ENCODE measurements around the gene TCP11.
"Not testable (repeated sequence)": the region's sequence is repeated elsewhere in the genome, so short reads cannot be mapped to it uniquely, and the experiment has no call there.

TCP11 gene

GRCh38 chr6:35107761-35108160 is 33.4 kb downstream of the TCP11 start:
- H3K27me3 Mint-ChIP-seq, H3K9me3 Mint-ChIP-seq, H3K4me3 Mint-ChIP-seq, CTCF ChIA-PET, DNase-seq, H3K4me1 Mint-ChIP-seq, H3K27ac Mint-ChIP-seq, H3K36me3 Mint-ChIP-seq: not testable (repeated sequence)

- H3K36me3 Mint-ChIP-seq, H3K4me3 Mint-ChIP-seq, H3K27me3 Mint-ChIP-seq, DNase-seq, H3K9me3 Mint-ChIP-seq, H3K4me1 Mint-ChIP-seq, H3K27ac Mint-ChIP-seq, CTCF ChIA-PET: not testable (repeated sequence)
These were observed 33.9 kb downstream of the TCP11 start for GRCh38 chr6:35107208-35107607.

- H3K36me3 Mint-ChIP-seq, CTCF ChIA-PET, H3K4me1 Mint-ChIP-seq, H3K27ac Mint-ChIP-seq, DNase-seq, H3K4me3 Mint-ChIP-seq, H3K9me3 Mint-ChIP-seq: not testable (repeated sequence)
- peaks cover 13% of the 10 kb centered on the region for H3K27me3 Mint-ChIP-seq
These were observed 35.1 kb downstream of the TCP11 start for GRCh38 chr6:35106061-35106460.

GRCh38 chr6:35105078-35105477 is 36.1 kb downstream of the TCP11 start:
- Mint-ChIP-seq H3K9me3 (no peaks in the 10 kb centered on the region), H3K27me3 (peaks cover 10% of the 10 kb centered on the region), H3K36me3 (no peaks in the 10 kb centered on the region), H3K4me1 (no peaks in the 10 kb centered on the region), H3K27ac (no peak overlapping the region), H3K4me3 (no peak overlapping the region)
- CTCF ChIA-PET: no interaction called here
- no peak for DNase-seq

- H3K4me3 Mint-ChIP-seq: no peak overlapping the region
- no peak overlapping the region for H3K27ac Mint-ChIP-seq
- no peaks in the 10 kb centered on the region for H3K36me3 Mint-ChIP-seq
- DNase-seq: no peak
- CTCF ChIA-PET: no interaction called here
- no peaks in the 10 kb centered on the region for H3K9me3 Mint-ChIP-seq
- peaks cover 16% of the 10 kb centered on the region for H3K27me3 Mint-ChIP-seq
- H3K4me1 Mint-ChIP-seq: no peaks in the 10 kb centered on the region
These were observed 42.0 kb downstream of the TCP11 start for GRCh38 chr6:35099116-35099515.

- Mint-ChIP-seq H3K4me3 (no peak overlapping the region), H3K4me1 (no peaks in the 10 kb centered on the region), H3K36me3 (no peaks in the 10 kb centered on the region), H3K27me3 (peaks cover 10% of the 10 kb centered on the region), H3K9me3 (no peaks in the 10 kb centered on the region), H3K27ac (no peak overlapping the region)
- CTCF ChIA-PET: no interaction called here
- no peak for DNase-seq
These were observed 44.8 kb downstream of the TCP11 start for GRCh38 chr6:35096129-35096862.

GRCh38 chr6:35094183-35094582 is 47.0 kb downstream of the TCP11 start:
- H3K27ac Mint-ChIP-seq: no peak overlapping the region
- H3K27me3 Mint-ChIP-seq: peaks cover 10% of the 10 kb centered on the region
- no peaks in the 10 kb centered on the region for H3K36me3 Mint-ChIP-seq
- no peak for DNase-seq
- no peak overlapping the region for H3K4me3 Mint-ChIP-seq
- CTCF ChIA-PET: no interaction called here
- no peaks in the 10 kb centered on the region for H3K9me3 Mint-ChIP-seq
- H3K4me1 Mint-ChIP-seq: no peaks in the 10 kb centered on the region

GRCh38 chr6:35093783-35094182 is 47.4 kb downstream of the TCP11 start:
- H3K9me3 Mint-ChIP-seq: no peaks in the 10 kb centered on the region
- H3K4me3 Mint-ChIP-seq: no peak overlapping the region
- DNase-seq: no peak
- H3K4me1 Mint-ChIP-seq: no peaks in the 10 kb centered on the region
- peaks cover 10% of the 10 kb centered on the region for H3K27me3 Mint-ChIP-seq
- H3K36me3 Mint-ChIP-seq: no peaks in the 10 kb centered on the region
- no peak overlapping the region for H3K27ac Mint-ChIP-seq
- CTCF ChIA-PET: no interaction called here

- no peaks in the 10 kb centered on the region for H3K4me1 Mint-ChIP-seq
- no peaks in the 10 kb centered on the region for H3K36me3 Mint-ChIP-seq
- CTCF ChIA-PET: no interaction called here
- DNase-seq: no peak
- H3K4me3 Mint-ChIP-seq: no peak overlapping the region
- no peaks in the 10 kb centered on the region for H3K9me3 Mint-ChIP-seq
- H3K27ac Mint-ChIP-seq: no peak overlapping the region
- H3K27me3 Mint-ChIP-seq: peaks cover 10% of the 10 kb centered on the region
These were observed 48.1 kb downstream of the TCP11 start for GRCh38 chr6:35093118-35093445.

GRCh38 chr6:35092362-35093117 is 48.6 kb downstream of the TCP11 start:
- no peaks in the 10 kb centered on the region for H3K36me3 Mint-ChIP-seq
- DNase-seq: no peak
- no peak overlapping the region for H3K27ac Mint-ChIP-seq
- no peaks in the 10 kb centered on the region for H3K9me3 Mint-ChIP-seq
- CTCF ChIA-PET: no interaction called here
- H3K27me3 Mint-ChIP-seq: peaks cover 10% of the 10 kb centered on the region
- no peak overlapping the region for H3K4me3 Mint-ChIP-seq
- no peaks in the 10 kb centered on the region for H3K4me1 Mint-ChIP-seq

- Mint-ChIP-seq H3K4me1 (no peaks in the 10 kb centered on the region), H3K4me3 (no peak overlapping the region), H3K27me3 (peaks cover 10% of the 10 kb centered on the region), H3K27ac (no peak overlapping the region), H3K9me3 (no peaks in the 10 kb centered on the region), H3K36me3 (no peaks in the 10 kb centered on the region)
- CTCF ChIA-PET: interaction anchor here (0.6 kb wide), 1 partner anchor 748 kb away, joined by 3 read pairs; no protein-coding TSS in a partner anchor
- no peak for DNase-seq
These were observed 49.6 kb downstream of the TCP11 start for GRCh38 chr6:35091346-35092083.

GRCh38 chr6:35090734-35091133 is 50.4 kb downstream of the TCP11 start:
- no peak overlapping the region for H3K27ac Mint-ChIP-seq
- DNase-seq: no peak
- H3K4me1 Mint-ChIP-seq: no peaks in the 10 kb centered on the region
- H3K9me3 Mint-ChIP-seq: no peaks in the 10 kb centered on the region
- CTCF ChIA-PET: interaction anchor here (0.6 kb wide), 1 partner anchor 747 kb away, joined by 3 read pairs; no protein-coding TSS in a partner anchor
- no peak overlapping the region for H3K4me3 Mint-ChIP-seq
- H3K36me3 Mint-ChIP-seq: no peaks in the 10 kb centered on the region
- peaks cover 10% of the 10 kb centered on the region for H3K27me3 Mint-ChIP-seq

- CTCF ChIA-PET: no interaction called here
- Mint-ChIP-seq H3K9me3 (no peaks in the 10 kb centered on the region), H3K27ac (no peak overlapping the region), H3K36me3 (no peaks in the 10 kb centered on the region), H3K27me3 (peaks cover 4% of the 10 kb centered on the region), H3K4me3 (no peak overlapping the region), H3K4me1 (no peaks in the 10 kb centered on the region)
- DNase-seq: no peak
These were observed 51.1 kb downstream of the TCP11 start for GRCh38 chr6:35089935-35090505.

GRCh38 chr6:35089216-35089934 is 51.8 kb downstream of the TCP11 start:
- CTCF ChIA-PET: no interaction called here
- no peak overlapping the region for H3K27ac Mint-ChIP-seq

More at GRCh38 chr6:35089216-35089934, 51.8 kb downstream of the TCP11 start:
- Mint-ChIP-seq H3K36me3 (no peaks in the 10 kb centered on the region), H3K4me1 (no peaks in the 10 kb centered on the region), H3K4me3 (no peak overlapping the region), H3K9me3 (no peaks in the 10 kb centered on the region), H3K27me3 (no peaks in the 10 kb centered on the region)
- no peak for DNase-seq

Data from activated naive CD4-positive, alpha-beta T cell treated with anti-CD3 and anti-CD28 coated beads, Interleukin-2, amount 10 ng/mL, durations not matched to agents 7 days and 5 days (primary cell).